IMR-90 (cell line): Measurements from ENCODE around the gene C16orf96. TPM values are rescaled to one million over a fixed set of nuclear protein-coding genes. Genes with fewer than 3 reads are reported as not detected.
A peak's percentile ranks its signal among the peaks of the same experiment; 100 is the strongest.

Experiments used
- ATAC-seq: fragments of 200-7000 bp; cut with Tn5 transposase; 2 replicates; pipeline ENCODE4 v1.9.1; 2020; ENCODE audit warnings: low read depth, mild to moderate bottlenecking, moderate library complexity
- BruUV-seq: library from RNA; stranded (reverse); fragments of 400-500 nt; replicated peaks from 2 replicates; lab custom pipeline; 2021; lab: Mats Ljungman, UMichigan
- CTCF ChIA-PET: fragments of 300-600 bp; formaldehyde crosslinking; extraction: SDS; loops from one replicate; lab custom pipeline; 2021; ENCODE audit warnings: antibody characterized with exemption; lab: Yijun Ruan, JAX
- POLR2A ChIA-PET: fragments of 300-600 bp; sonication (Branson Sonifier 250); formaldehyde crosslinking; loops from one replicate; lab custom pipeline; 2022; ENCODE audit warnings: antibody characterized with exemption; ENCODE audit not compliant: unreplicated experiment; lab: Charles Lee
- DNase-seq: peaks from one replicate; pipeline ENCODE4 v3.0.0; 2013
- H2AFZ ChIP-seq: replicated peaks from 2 replicates; pipeline ENCODE3; 2013; ENCODE audit warnings: low read length, mild to moderate bottlenecking; ENCODE audit not compliant: poor library complexity
- H2AK5ac ChIP-seq: 2 replicates; pipeline ENCODE4 v1.6.1; 2013; ENCODE audit warnings: low read depth, low read length, inconsistent platforms
- H2AK9ac ChIP-seq: replicated peaks from 2 replicates; pipeline ENCODE3; 2013; ENCODE audit warnings: mild to moderate bottlenecking, low read depth, low read length, moderate library complexity; ENCODE audit not compliant: poor library complexity
- H2BK120ac ChIP-seq: 2 replicates; pipeline ENCODE4 v1.6.1; 2013; ENCODE audit warnings: low read depth, low read length, inconsistent platforms
- H2BK15ac ChIP-seq: 3 replicates; pipeline ENCODE4 v1.6.1; 2013; ENCODE audit warnings: low read depth, low read length, inconsistent platforms
- H2BK20ac ChIP-seq: 2 replicates; pipeline ENCODE4 v1.6.1; 2013; ENCODE audit warnings: low read depth, mild to moderate bottlenecking, inconsistent platforms, low read length, moderate library complexity
- H2BK5ac ChIP-seq: 2 replicates; pipeline ENCODE4 v1.6.1; 2013; ENCODE audit warnings: mild to moderate bottlenecking, low read depth, low read length, inconsistent platforms; ENCODE audit not compliant: poor library complexity, severe bottlenecking
- H3K14ac ChIP-seq: replicated peaks from 2 replicates; pipeline ENCODE4 v1.6.1; 2013; ENCODE audit warnings: low read depth, low read length, inconsistent platforms
- H3K18ac ChIP-seq: 2 replicates; pipeline ENCODE4 v1.6.1; 2013; ENCODE audit warnings: low read depth, low read length, control low read depth
- H3K23ac ChIP-seq: 2 replicates; pipeline ENCODE4 v1.6.1; 2013; ENCODE audit warnings: low read depth, low read length, inconsistent platforms
- H3K27ac ChIP-seq: 2 replicates; pipeline ENCODE4 v1.5.1; 2013; ENCODE audit warnings: mild to moderate bottlenecking, control low read depth, low read length; ENCODE audit not compliant: insufficient read depth
- H3K27me3 ChIP-seq: 2 replicates; pipeline ENCODE4 v1.6.1; 2013; ENCODE audit warnings: low read length; ENCODE audit not compliant: control insufficient read depth, insufficient read depth
- H3K36me3 ChIP-seq: 2 replicates; pipeline ENCODE4 v1.6.1; 2013; ENCODE audit warnings: low read length, mixed read lengths; ENCODE audit not compliant: control insufficient read depth, insufficient read depth
- H3K4ac ChIP-seq: 2 replicates; pipeline ENCODE4 v1.6.1; 2013; ENCODE audit warnings: low read depth, low read length, inconsistent platforms
- H3K4me1 ChIP-seq: 2 replicates; pipeline ENCODE4 v1.6.1; 2013; ENCODE audit warnings: low read length, mixed read lengths; ENCODE audit not compliant: control insufficient read depth, insufficient read depth
- H3K4me2 ChIP-seq: 2 replicates; pipeline ENCODE4 v1.6.1; 2013; ENCODE audit warnings: low read depth, mild to moderate bottlenecking, control low read depth, low read length, moderate library complexity
- H3K4me3 ChIP-seq: 2 replicates; pipeline ENCODE4 v1.5.1; 2013; ENCODE audit warnings: low read depth, mild to moderate bottlenecking, control low read depth, low read length, moderate library complexity; ENCODE audit not compliant: insufficient read depth
- H3K56ac ChIP-seq: 2 replicates; pipeline ENCODE4 v1.6.1; 2013; ENCODE audit warnings: low read length, inconsistent platforms; ENCODE audit not compliant: insufficient read depth; ENCODE audit errors: extremely low read depth
- H3K79me1 ChIP-seq, 2 experiments: 2 replicates each; pipeline ENCODE4 v1.6.1; 2013; ENCODE audit warnings: low read length in 2 of 2, inconsistent platforms in 1 of 2, low read depth in 1 of 2
- H3K9ac ChIP-seq: 2 replicates; pipeline ENCODE4 v1.6.1; 2013; ENCODE audit warnings: low read depth, low read length, control low read depth
- H3K9me1 ChIP-seq: 2 replicates; pipeline ENCODE4 v1.6.1; 2013; ENCODE audit warnings: low read length, inconsistent platforms; ENCODE audit not compliant: insufficient read depth
- H3K9me3 ChIP-seq: 2 replicates; pipeline ENCODE4 v1.6.1; 2013; ENCODE audit warnings: low read length; ENCODE audit not compliant: control insufficient read depth, insufficient read depth
- H4K20me1 ChIP-seq: 2 replicates; pipeline ENCODE4 v1.6.1; 2013; ENCODE audit warnings: low read length, inconsistent platforms; ENCODE audit not compliant: insufficient read depth
- H4K5ac ChIP-seq: 2 replicates; pipeline ENCODE4 v1.6.1; 2013; ENCODE audit warnings: mild to moderate bottlenecking, low read depth, low read length, control low read depth
- H4K8ac ChIP-seq, 2 experiments: 2 replicates each; pipeline ENCODE4 v1.6.1; 2013; ENCODE audit warnings: low read depth in 2 of 2, low read length in 2 of 2, control low read depth in 1 of 2, inconsistent platforms in 1 of 2
- H4K91ac ChIP-seq: 2 replicates; pipeline ENCODE4 v1.6.1; 2013; ENCODE audit warnings: low read depth, low read length, inconsistent platforms; ENCODE audit not compliant: insufficient read depth
- FOS ChIP-seq: fragments of 150-350 bp; IDR thresholded peaks from 2 replicates; pipeline ENCODE4 v1.6.1; 2016; ENCODE audit warnings: low read depth, low read length
- MAFK ChIP-seq: IDR thresholded peaks from 2 replicates; pipeline ENCODE4 v1.6.1; 2012; ENCODE audit warnings: low read depth, low read length, improper control_type of control experiment
- MXI1 ChIP-seq: IDR thresholded peaks from 2 replicates; pipeline ENCODE4 v1.6.1; 2012; ENCODE audit warnings: low read depth, mild to moderate bottlenecking, low read length, moderate library complexity, borderline replicate concordance
- RAD21 ChIP-seq: IDR thresholded peaks from 2 replicates; pipeline ENCODE4 v1.6.1; 2012; ENCODE audit warnings: low read length, improper control_type of control experiment
- SMC3 ChIP-seq: fragments of 150-350 bp; IDR thresholded peaks from 2 replicates; pipeline ENCODE4 v1.6.1; 2016; ENCODE audit warnings: low read depth, mild to moderate bottlenecking, antibody characterized with exemption, low read length, moderate library complexity
- WGBS, 2 experiments: methylation state at CpG; one replicate each; pipeline versions ENCODE4 v1.1.5 to v1.1.7; 2013; ENCODE audit warnings: missing lambda C conversion rate in 2 of 2; ENCODE audit not compliant: insufficient read length in 1 of 2; ENCODE audit errors: extremely low coverage in 2 of 2; 5-methylcytosine and 5-hydroxymethylcytosine counted together
- dilution Hi-C: fragments of 300-500 bp; cut with HindIII; formaldehyde crosslinking; loops from one replicate; pipeline ENCODE4 v1.14.3; 2018; ENCODE audit warnings: low sequenced_read_pairs; ENCODE audit not compliant: unreplicated experiment
- in situ Hi-C: fragments of 300-500 bp; cut with MboI; formaldehyde crosslinking; loops from 3 replicates; pipeline ENCODE4 v1.14.3; 2019; ENCODE audit warnings: low sequenced_read_pairs, inconsistent platforms, mixed read lengths
- intact Hi-C: fragments of 100-400 bp; cut with micrococcal nuclease; formaldehyde crosslinking; loops from 2 replicates; pipeline ENCODE4 v1.10.0; 2022
- polyA plus RNA-seq, 3 experiments: library from polyadenylated mRNA; depleted of rRNA; stranded (reverse); fragments of >200 nt; gene quantifications; 2 replicates each; pipeline ENCODE4 v1.2.3, GENCODE V29; 2012; ENCODE audit warnings: low replicate concordance in 1 of 3
- total RNA-seq: library from RNA; depleted of rRNA; stranded (reverse); fragments of >200 nt; gene quantifications from 2 replicates; pipeline ENCODE4 v1.2.3, GENCODE V29; 2012
- TF ChIP-seq, protein P1 (sequence below): fragments of 150-350 bp; IDR thresholded peaks from 2 replicates; pipeline ENCODE4 v1.6.1; 2017; ENCODE audit warnings: mild to moderate bottlenecking, antibody characterized with exemption, low read length, low read depth

The C16orf96 gene
- total and polyA plus RNA-seq, 2 of the 4 experiments (the other 2 are of a cell fraction): not detected

DNA sequence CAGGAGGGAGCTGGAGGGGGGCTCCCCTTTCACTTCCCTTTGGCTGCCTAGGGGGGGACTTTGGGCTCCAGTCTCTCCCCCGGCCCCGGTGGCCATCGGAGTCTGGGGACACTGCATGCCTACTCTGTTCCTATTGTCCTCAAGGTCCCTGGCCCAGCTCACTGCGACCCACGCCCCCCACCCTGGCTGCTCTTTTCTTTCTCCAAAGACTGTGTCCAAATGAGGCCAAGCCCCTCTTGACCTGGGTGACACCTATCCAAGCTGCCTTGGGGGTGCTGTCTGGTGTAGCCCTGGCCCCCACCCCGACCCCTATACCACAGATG lies 45.7 kb downstream of the C16orf96 start:
- no TSS peak for BruUV-seq
- Histone ChIP-seq H3K36me3 (peaks cover 1% of the 10 kb centered on the region; the same call in 1 of the 2 replicates), H3K18ac (no peak overlapping the region), H2AK9ac (no peak overlapping the region), H3K4ac (no peak overlapping the region), H3K56ac (no peak overlapping the region), H3K4me2 (no peak overlapping the region), H4K8ac (no peak overlapping the region), H4K91ac (no peak overlapping the region), H3K79me1 (no peaks in the 10 kb centered on the region), H3K9me3 (no peaks in the 10 kb centered on the region), H2BK15ac (no peak overlapping the region), H2BK5ac (no peak overlapping the region), H3K4me1 (no peaks in the 10 kb centered on the region), H3K9ac (no peak overlapping the region), H3K27ac (no peak overlapping the region), H4K20me1 (peaks cover 3% of the 10 kb centered on the region), H3K9me1 (no peaks in the 10 kb centered on the region), H3K14ac (no peak overlapping the region), H2AK5ac (no peak overlapping the region), H4K5ac (no peak overlapping the region), H3K23ac (no peak overlapping the region), H2BK120ac (no peak overlapping the region), H3K27me3 (peaks cover 24% of the 10 kb centered on the region), H3K4me3 (no peak overlapping the region), H2AFZ (peak overlapping the region; percentile 39), H2BK20ac (no peak overlapping the region)
- intact Hi-C loops: no loop called here
- TF ChIP-seq SMC3 (no peak), FOS (no peak), RAD21 (no peak), MAFK (no peak), MXI1 (no peak)
- TF ChIP-seq, protein P1, sequence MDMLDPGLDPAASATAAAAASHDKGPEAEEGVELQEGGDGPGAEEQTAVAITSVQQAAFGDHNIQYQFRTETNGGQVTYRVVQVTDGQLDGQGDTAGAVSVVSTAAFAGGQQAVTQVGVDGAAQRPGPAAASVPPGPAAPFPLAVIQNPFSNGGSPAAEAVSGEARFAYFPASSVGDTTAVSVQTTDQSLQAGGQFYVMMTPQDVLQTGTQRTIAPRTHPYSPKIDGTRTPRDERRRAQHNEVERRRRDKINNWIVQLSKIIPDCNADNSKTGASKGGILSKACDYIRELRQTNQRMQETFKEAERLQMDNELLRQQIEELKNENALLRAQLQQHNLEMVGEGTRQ: no peak
- WGBS, 2 experiments: 80% methylated on average over 1 of the region's 6 CpGs; no CpG with 5 or more reads in 1 of the 2 experiments
- ChIA-PET CTCF (no interaction called here), POLR2A (no interaction called here)
- dilution Hi-C loops: no loop called here
- no peak for DNase-seq
- in situ Hi-C loops: no loop called here
- ATAC-seq: no peak
